HFFc6 (cell line): ENCODE data around the gene CCDC50. TPM values are rescaled to one million over a fixed set of nuclear protein-coding genes. Genes with fewer than 3 reads are reported as not detected.

Source experiments
- DNase-seq: peaks from one replicate; pipeline ENCODE4 v3.0.0-alpha.2; 2018
- H3K27ac Mint-ChIP-seq: 2 replicates; pipeline ENCODE4 v1.8.0; 2020; ENCODE audit warnings: mild to moderate bottlenecking, mixed read lengths
- H3K27me3 Mint-ChIP-seq: 2 replicates; pipeline ENCODE4 v1.8.0; 2021; ENCODE audit warnings: mild to moderate bottlenecking, moderate library complexity, mixed read lengths; ENCODE audit not compliant: insufficient read depth
- H3K36me3 Mint-ChIP-seq: 2 replicates; pipeline ENCODE4 v1.8.0; 2021; ENCODE audit warnings: low read depth, mixed read lengths
- H3K4me1 Mint-ChIP-seq: 2 replicates; pipeline ENCODE4 v1.8.0; 2020; ENCODE audit warnings: low read depth, mixed read lengths
- H3K4me3 Mint-ChIP-seq: 2 replicates; pipeline ENCODE4 v1.8.0; 2020; ENCODE audit warnings: mild to moderate bottlenecking, moderate library complexity, mixed read lengths
- H3K9me3 Mint-ChIP-seq: 2 replicates; pipeline ENCODE4 v1.8.0; 2020; ENCODE audit warnings: mild to moderate bottlenecking, mixed read lengths
- CTCF ChIP-seq: fragments of 200-600 bp; sonication (generic); IDR thresholded peaks from 2 replicates; pipeline ENCODE4 v1.5.0; 2021; ENCODE audit warnings: antibody characterized with exemption, mild to moderate bottlenecking
- total RNA-seq, 6 experiments: library from RNA; stranded (reverse); fragmentation: NEBNext Ultra II Directional; extraction: Animal tissue kit (Norgen Biotek cat#: 25700); gene quantifications; 2 replicates in 1 of 6; 3 replicates in 5 of 6; pipeline ENCODE4 v1.2.3, GENCODE V29; 2021

The CCDC50 gene
- total RNA-seq, 6 experiments from 2014 or later, result 94.1 to 129 (median 121) TPM

DNA sequence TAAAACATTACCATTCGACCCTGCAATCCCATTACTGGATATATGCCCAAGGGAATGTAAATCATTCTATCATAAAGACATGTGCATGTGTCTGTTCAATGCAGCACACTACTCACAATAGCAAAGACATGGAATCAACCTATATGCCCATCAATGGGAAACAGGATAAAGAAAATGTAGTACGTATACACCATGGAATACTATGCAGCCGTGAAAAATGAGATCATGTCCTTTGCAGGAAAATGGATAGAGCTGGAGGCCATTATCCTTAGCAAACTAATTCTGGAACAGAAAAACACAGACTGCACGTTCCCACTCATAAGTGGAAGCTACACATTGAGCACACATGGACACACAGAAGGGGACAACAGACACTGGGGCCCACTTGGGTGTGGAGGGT, 111.3 kb downstream of the CCDC50 start:
- Mint-ChIP-seq H3K36me3 (no peaks in the 10 kb centered on the region), H3K27ac (no peak overlapping the region), H3K9me3 (no peaks in the 10 kb centered on the region), H3K4me1 (no peaks in the 10 kb centered on the region), H3K27me3 (no peaks in the 10 kb centered on the region; the same call in 1 of the 2 replicates), H3K4me3 (no peak overlapping the region)
- TF ChIP-seq CTCF, result no peak
- no peak for DNase-seq

GRCh38 chr3:191441687-191442086, 112.5 kb downstream of the CCDC50 start:
- no peak overlapping the region for H3K27ac Mint-ChIP-seq
- no peak overlapping the region for H3K4me3 Mint-ChIP-seq
- H3K36me3 Mint-ChIP-seq, result no peaks in the 10 kb centered on the region
- DNase-seq, result no peak
- no peaks in the 10 kb centered on the region for H3K9me3 Mint-ChIP-seq
- H3K27me3 Mint-ChIP-seq, result no peaks in the 10 kb centered on the region
- no peaks in the 10 kb centered on the region for H3K4me1 Mint-ChIP-seq
- no peak for TF ChIP-seq CTCF

GRCh38 chr3:191444569-191444968, 115.4 kb downstream of the CCDC50 start:
- Mint-ChIP-seq H3K27me3 (no peaks in the 10 kb centered on the region; the same call in 1 of the 2 replicates), H3K36me3 (no peaks in the 10 kb centered on the region), H3K27ac (no peak overlapping the region), H3K9me3 (no peaks in the 10 kb centered on the region), H3K4me1 (no peaks in the 10 kb centered on the region), H3K4me3 (no peak overlapping the region)
- no peak for DNase-seq
- no peak for TF ChIP-seq CTCF

Other genes with a start within 250 kb of the CCDC50 start
- under 1 TPM in 4 of 6 experiments, not detected in 2; 0.24 to 0.71 (median 0.34) TPM for gene OSTN, start 130.2 kb upstream of the CCDC50 start, total RNA-seq
- 1 to 10 TPM in 3 of 6 experiments, under 1 TPM in 3; 0.73 to 1.8 (median 1.0) TPM for gene UTS2B, start 1.1 kb downstream of the CCDC50 start, total RNA-seq
- not detected for gene PYDC2, start 131.8 kb downstream of the CCDC50 start, total RNA-seq